Activated CD4-positive, CD25-positive, alpha-beta regulatory T cell treated with anti-CD3 and anti-CD28 coated beads, Interleukin-2, amount 50 U/mL, for 24 hours (primary cell): ENCODE data around the gene PAPPA.

Experiments used
- ATAC-seq, 2 donors: fragments of 150-1000 bp; cut with Tn5 transposase; one replicate each; pipeline ENCODE4 v1.10.0; 2021; ENCODE audit warnings: mild to moderate bottlenecking in 1 of 2, moderate library complexity in 1 of 2

The PAPPA gene

DNA sequence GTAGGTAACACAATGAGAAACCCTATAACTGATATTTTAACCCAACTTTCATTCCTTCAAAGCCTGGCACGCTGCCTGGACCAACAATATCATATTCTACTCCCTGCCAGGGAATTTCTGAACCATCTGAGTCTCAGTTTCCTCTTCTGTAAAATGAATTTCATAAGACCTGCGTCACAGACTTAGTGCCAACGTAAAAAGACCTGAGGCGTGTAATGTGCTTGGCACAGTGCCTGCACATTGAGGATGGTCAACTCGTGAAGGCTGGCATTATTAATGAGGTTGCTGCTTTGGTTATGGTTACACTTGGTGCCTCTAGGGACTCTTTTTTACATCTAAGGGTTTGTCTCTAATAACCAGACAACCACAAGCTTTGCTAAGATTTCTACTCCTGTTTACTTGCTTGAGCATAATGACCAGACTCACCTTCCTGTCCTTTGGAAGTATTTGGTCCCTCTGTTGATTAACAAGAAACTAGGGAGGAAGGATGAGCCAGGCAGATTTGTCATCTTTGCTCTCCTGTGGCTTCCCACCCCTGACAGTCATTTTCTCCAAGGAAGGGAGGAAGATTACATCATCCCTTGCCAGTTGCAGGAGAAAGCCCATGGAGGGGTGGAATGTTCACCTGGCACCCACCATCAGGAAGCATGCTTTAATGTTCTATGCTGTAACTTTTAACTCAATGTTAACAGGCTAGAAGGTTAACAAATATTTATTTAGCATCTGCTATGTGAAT, 79.0 kb downstream of the PAPPA start:
- no peak for ATAC-seq

DNA sequence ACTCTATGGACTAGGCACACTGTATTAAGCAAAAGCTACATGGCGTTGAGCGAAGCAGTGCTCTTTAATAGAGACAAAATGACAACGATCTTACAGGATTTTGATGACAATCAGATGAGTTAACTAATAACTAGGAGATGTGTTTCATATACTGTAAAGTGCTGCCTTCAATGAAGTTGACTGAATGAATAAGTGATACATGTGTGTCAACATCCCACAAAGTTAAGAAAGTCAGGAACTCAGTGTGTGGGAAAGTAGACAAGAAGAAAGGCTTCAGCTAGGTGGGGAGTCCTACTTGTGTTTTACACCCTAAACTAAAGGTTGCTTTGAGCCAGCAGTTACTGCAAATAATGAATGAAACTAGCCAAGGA, 79.6 kb downstream of the PAPPA start:
- ATAC-seq = no peak

DNA sequence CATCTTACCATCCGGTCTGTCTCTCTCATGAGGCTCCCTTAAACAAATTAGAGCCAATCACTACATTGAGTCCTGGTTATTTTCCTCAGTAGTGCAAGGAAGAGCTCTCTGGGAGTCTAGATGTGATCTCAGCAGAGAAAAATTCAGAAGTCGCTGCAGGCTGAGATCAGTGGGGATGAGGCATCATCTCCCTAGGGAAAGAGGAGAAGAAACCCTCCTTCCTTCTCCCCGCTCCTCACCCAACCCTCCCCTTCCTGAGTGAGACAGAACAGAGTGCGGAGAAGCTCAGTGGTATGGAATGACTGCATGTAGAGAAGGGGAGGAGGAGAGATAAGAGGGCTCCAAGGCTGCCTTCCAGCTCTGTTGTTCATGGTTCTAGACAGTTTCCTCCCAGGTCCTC, 80.5 kb downstream of the PAPPA start:
- ATAC-seq = no peak

DNA sequence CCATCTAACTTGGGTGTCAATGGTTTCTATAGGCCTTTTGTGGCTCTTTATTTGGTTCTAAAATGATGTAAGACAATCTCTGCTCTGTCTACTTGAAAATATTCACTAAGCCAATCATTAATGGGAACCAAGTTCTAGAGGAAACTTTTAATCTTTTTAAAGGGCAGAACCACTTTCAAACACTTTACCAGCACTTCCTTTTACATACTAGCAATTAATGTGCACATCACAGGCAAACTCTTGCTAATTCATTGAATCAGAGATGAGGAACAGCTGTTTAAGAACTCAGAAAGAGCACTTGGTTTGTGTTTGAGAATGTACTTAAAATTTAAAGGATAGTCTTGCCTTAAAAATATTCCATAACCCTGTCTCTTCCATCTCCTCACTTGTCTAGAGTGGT, 83.4 kb downstream of the PAPPA start:
- ATAC-seq = no peak

DNA sequence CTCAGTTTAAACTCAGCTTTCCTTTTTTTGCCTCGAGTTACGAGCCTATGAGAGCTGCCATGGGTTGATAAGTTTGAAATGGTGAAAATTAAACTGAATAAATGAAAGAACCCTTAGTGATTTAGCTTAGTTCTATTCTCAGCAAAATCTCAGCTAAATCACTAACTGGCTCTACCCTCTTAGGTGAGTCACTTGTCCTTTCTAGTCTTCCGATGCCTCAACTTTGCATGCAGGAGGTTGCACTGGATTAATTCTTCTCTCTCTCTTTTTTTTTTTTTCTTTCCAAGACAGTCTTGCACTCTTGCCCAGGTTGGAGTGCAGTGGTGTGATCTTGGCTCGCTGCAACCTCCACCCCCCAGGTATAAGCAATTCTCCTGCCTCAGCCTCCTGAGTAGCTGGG, 83.9 kb downstream of the PAPPA start:
- no peak for ATAC-seq

DNA sequence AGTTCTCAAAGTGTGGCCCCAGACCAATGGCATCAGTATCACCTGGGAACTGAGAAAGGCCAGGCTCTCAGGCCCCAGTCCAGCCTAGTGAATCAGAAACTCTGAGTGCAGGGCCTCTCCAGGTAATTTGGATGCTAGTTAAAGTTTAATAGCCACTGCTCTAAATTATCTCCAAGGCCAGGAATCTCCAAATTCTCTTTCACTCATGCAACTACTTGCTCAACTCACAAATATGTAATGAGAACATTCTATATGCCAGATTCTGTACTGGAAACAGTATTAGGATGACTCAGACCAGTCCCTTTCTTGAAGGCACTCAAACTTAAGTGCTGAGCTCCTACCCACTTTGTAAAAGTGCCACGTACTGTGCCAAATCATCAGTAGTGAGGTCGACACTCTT, 84.6 kb downstream of the PAPPA start:
- no peak for ATAC-seq

DNA sequence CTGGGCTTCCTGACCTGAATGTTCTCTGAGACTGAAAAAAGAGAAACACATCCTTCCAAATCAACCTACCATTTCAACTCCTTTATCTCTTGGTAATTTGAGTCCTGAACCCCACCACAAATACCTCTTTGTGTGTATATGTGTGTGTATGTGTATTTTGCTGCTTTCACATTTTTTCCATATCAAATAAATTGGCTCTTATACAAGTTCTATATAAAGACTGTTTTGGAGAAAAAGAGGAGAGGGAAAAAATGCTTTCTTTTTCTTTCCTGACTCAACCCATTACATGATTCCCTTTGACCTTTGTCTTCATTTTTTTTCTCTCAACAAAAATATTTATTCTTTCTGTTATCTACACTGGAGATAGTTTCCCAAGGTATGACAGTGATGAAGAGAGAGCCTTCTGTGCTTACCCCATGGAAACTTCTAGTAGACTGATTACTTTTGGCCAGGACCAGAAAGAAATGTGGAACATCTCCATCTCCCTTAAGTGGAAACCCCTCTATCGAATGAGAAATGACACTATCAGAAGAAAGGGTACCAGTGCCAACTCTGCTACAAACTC, 85.3 kb downstream of the PAPPA start:
- ATAC-seq = no peak

DNA sequence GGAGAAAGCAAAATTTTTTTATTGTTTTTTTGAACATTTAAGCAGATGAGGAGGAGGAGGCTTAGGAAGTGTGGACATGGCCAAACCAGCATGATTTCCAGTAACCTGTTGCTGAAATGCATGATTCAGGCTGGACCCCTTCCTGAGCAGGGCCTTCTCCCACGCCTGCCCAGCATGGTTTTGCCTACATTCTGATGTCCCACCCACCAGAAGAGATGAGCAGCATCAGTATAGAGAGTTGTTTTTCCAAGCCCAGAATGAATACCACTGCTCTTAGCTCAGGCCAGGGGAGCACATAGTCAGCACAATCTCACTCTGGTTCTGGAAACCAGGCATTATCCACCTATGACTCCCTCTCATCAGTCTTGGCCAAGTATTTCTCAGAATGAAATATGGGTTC, 90.1 kb downstream of the PAPPA start:
- ATAC-seq = no peak

DNA sequence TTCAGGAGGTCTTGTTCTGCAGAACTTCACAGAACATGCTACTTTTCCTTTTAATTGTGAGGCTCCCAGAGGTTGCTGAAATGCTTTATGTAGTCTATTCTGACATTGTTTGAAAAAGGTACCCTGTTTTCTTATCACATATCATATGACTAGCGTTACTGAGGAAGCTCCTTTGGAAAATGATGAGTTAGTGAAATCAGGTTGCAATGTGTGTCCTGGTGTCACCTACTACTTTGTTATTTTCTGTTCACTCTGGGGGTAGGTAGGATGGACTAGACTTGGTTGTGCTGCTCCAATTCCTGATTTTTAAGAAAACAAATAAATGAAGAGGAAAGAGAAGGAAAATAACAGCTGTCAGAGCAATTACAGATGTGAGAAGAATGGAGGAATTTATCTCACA, 93.7 kb downstream of the PAPPA start:
- ATAC-seq = no peak

DNA sequence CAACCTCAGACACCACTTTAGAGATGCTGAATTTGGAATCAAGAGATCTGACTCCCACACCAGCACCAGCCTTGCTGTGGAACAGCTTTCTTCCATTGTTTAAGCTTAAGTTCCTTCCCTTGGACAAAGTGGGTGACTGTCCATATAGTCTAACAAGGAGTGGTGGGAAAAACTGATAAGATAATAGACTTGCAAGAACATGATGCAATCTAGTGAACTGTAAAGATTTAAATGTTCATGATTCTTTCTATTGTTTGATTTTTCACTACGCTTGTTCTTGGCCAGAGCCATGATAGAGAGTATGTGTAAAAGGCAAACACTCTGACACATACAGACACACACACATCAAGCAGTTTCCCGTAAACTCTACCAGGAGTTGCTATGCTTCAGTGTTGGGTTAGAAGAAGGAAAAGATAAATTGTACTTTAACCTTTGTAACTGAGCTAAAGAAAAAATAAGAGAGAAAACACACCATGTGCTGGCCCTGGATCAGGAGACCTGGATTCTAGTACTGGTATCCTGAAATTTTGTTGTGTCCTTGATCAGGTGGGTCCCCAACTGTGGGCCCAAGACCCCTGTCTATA, 94.3 kb downstream of the PAPPA start:
- ATAC-seq = no peak

DNA sequence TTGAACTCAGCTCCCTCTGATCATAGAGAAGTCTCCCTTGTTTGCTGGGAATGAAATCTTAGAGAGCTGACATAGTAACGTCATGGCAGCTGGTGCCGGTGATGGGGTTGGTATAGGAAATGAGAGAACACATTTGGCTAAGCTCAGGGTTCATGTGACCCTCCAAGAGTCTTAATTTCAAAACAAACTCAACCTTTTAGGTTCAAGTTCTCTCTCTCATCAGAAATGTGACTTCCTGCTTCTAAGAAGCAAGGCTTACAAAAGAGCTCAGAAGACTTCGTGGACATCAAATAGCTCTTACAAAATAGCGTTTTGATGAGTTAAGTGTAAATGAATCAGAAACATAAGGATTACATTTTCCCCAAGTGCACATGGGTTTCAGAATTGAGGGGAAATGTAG, 97.3 kb downstream of the PAPPA start:
- ATAC-seq = no peak

DNA sequence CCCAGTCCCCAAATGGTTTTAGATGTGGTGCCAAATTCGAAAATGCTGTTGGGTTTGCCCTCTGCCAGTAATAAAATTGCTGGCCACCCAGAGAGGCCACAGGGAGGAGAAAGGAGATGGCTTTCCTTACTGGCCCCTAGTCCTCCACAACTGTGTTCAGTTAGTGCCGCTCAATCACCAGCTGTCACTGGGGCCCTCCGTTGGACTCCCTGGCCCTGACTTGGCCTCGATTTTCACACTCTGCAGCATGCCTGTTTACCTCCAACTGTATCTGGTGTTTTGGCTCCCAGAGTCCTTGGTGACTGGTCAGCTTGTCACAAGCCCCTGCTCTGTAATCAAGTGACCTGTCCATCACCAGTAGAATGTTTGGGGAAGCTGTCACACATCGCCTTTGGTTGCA, 97.8 kb downstream of the PAPPA start:
- ATAC-seq = no peak

DNA sequence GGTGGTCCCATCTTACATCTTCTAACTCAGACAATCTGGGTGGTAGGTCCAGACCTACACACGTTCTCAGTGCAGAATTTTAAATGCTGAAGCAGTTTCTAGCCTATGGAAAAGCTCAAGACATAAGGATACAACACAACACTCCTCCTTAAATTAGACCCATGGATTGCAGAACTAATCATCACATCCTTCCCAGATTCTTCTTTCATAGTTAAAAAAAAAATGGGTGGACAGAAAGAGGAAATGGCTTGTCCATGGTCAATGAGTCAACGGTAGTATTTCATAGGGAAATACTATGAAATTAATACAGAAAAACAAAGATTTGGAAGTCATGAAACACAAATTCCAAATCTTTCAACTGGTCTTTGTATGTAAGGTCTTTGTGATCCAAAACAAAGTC, 106.9 kb downstream of the PAPPA start:
- ATAC-seq = no peak

DNA sequence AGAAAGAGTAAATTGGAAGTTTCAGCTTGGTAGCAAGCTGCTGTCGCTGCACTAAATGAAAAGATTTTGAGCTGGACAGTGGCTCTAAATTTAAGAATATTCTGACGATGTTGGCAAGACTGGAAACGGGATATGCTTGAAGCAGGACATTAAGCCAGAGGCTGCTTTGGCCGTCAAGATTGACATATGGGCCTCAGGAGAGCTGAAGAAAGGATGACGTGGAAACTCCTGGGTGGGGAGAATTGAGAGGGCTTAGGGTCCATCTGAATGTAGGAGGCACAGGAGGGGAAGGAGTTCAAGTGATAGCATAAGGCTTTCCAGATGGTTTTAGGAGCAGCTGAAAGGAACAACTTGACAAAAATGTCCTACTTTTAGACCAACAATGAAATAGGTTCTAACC, 108.9 kb downstream of the PAPPA start:
- ATAC-seq = no peak

DNA sequence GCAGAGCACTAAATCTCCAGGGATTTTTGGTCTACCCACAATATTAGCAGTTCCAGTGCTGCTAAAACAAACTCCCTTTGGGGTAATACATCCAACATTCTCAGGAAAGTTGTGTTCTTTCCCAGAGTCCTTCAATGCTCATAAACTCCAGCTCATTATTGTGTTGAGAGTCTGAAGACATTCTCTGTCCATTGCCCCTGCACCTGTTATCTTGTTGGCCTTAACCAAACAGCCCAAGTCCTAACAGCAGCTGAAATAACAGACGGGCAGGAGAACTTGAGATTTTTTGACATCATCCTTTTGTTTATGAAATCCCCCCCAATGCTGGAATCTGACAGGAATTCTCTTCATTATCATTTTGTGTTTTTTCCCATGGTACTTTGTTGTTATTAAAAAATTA, 110.8 kb downstream of the PAPPA start:
- ATAC-seq = no peak

DNA sequence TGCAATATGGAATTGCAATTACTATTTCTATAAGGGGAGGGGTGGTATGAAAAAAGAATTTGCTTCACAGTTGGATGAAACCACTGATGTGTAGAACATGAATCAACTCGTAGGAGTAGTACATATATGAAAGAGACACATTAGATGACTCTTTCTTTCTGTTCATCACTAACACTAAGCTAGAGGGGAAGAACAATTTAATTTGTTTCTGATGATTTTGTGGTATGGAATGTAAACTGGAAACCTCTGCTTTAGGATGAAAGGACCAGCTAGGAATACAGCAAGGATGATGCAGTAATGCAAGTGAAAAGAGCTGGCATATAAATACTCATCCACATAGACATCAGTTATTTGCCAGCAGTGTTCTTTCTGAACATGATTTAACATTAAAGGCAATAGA, 113.4 kb downstream of the PAPPA start:
- ATAC-seq = no peak

DNA sequence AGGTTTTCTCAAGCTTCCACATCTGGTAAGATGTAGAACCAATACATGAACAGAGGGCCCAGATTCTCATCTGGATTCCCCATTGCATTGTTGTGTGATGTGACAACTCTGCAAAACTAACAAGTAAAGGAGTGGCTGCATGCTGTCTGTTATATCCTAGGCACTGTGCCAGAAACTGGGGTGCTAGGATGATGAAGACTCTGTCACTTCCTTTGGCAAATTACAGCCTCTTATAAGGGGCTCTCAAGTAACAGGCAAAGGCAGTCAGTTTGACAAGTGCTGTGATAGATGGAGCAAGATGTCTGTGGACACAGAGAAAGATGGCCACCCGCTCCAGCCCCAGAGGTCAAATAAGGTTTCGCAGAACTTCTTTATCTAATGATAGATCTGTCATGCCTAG, 115.7 kb downstream of the PAPPA start:
- ATAC-seq = no peak

DNA sequence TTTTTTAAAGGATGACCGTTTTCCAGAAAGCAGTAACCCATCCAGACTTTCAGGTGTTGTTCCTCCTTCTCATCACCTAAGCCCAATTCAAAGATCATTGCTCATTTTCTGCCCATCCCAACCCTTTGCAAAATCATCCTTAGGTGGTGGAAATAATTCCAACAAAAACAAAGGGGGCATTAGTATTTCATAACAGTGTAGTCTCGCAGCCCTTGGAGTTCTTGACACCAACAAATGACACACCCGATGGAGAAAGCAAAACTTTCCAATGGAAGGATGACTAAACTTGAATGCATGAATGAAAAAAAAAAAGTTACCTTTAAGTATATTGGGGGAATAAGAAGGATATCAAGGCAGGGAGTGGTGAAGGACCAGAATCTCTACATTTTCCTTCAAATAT, 117.0 kb downstream of the PAPPA start:
- ATAC-seq = no peak

DNA sequence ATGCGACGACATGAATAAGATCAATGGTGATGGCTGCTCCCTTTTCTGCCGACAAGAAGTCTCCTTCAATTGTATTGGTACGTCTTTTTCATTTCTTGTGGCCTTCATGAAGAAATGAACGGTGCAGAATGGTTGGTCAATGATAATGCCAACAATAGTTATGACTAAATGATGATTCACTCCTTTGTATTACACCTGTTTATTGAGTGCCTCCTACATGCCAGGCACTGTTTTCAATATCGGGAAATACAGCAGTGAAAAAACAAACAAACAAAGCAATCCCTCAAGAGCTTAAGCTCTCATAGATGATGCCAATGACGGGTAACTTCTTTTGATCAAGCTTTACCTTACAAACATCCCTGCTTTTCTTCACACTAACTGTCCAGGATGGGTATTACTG, 117.7 kb downstream of the PAPPA start:
- no peak for ATAC-seq

DNA sequence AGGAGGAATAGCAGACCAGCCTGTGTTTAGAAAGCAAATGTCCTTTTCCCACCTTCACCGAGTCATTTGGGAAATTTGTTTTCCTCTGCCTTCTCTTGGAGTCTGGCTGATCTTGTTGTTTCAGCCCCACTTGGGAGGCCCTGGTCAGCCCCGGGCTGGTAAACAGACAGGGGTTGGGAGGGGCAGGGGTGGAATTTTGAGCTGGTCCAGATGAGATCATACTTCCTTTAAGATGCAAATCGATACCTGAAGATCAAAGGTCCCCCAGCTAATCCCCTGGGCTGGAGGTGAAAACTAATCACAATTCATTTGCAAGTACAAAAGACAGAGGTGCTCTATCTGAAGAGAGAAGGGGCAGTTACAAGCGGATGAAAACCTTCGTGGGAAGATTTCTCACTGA, 118.4 kb downstream of the PAPPA start:
- ATAC-seq = no peak

DNA sequence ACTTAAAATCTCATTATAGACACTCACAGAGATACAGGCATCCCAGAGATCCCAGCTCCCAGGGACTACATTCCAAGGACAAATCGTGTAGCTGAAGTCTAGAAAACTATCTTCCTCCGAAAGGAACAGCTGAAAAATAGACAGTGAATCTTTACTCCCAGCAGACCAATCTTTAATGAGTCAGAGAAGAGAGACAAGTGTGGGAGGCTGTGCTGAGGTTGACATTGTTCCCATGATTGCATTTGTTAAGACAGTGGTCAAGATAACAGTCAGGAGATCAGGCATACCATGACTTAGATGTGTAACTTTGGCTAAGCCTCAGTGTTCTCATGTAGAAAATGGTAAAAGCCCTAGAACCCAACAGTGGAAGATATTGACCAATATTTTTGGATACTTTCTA, 120.7 kb downstream of the PAPPA start:
- ATAC-seq = no peak

DNA sequence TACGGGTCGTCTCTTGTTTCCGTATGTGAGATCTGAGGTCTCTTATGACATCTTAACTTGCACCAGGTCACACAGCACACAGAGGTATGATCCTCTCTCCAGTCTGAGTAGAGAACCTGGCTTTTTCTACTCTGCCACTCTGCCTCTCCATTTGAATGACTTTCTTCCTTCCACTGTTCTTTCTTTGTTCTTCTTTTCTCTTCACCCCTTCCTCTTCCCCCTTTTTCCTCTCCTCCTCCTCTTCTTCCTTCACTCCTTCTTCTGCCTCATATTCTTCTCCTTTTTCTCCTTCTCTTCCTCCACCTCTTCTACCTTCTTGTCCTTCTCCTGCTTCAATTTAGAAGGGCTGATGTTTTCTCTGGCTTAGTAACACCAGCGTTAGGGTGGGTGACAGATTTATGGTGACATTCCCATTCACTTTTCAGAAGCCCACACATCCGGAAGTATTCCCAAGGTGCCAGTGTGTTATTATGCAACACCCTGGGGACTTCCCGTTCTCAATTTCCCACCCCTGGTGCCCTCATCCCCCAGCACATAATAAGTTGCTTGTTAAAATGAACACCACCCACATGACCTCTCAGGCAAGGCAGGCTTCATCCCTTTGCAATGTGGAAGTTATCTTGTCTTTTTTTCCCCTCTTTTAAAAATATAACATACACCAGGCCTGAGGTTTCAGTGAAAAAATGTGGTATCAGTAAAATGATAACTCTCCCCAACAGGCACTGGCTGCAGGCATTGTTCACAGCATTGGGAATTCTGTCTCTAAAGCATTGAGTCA, 122.0 kb downstream of the PAPPA start:
- ATAC-seq = no peak

DNA sequence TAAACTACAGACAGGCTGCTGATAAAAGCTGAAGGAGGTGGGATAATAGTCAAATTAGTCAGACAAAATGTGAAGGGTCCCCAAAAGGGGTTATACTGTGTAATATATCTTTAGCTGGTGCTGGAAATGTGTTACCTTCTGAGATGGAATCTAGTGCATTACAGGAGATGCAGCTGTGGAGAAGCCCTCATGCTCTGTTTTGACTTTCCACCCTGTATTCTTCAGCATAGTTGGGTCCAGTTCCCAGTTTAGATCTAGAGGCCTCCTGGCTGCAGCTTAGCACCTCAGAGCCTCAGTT, 122.6 kb downstream of the PAPPA start:
- ATAC-seq = no peak

DNA sequence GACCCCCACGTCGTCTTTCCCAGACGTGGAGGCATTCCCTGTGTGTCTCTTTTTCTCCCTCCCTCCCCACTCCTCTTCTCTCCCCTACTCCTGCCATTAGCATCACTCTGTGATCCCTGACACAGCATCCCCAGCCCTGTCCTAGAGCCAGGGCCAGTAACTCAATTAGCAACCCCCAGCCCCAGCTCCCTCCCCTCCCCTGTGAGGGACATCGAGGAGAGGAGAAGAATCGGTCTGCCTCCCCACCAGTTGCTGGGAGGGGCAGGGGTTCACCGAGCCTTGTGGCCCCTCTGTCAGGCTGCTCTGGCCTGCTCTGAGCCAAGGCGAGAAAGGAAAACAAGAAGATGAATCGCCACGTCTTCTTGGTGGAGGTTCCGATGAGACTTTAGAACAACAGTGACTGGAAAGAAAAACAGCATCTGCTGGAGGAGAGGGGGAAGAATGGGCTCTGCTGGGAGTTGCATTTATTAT, 123.1 kb downstream of the PAPPA start:
- no peak for ATAC-seq
